Liver (tissue), 9 donors: ENCODE results near the gene PELO. TPM values are rescaled to one million over a fixed set of nuclear protein-coding genes. Genes with fewer than 3 reads are reported as not detected.

Experiments used
- DNase-seq: peaks from one replicate; pipeline ENCODE4 v3.0.0-alpha.2; 2017; ENCODE audit warnings: low spot score
- H3K27ac ChIP-seq, 2 donors: one replicate each; pipeline ENCODE4 v1.7.0; 2013; ENCODE audit warnings: inconsistent platforms in 2 of 2, low read length in 2 of 2, control low read depth in 1 of 2, low read depth in 1 of 2, mild to moderate bottlenecking in 1 of 2
- H3K27me3 ChIP-seq, 4 donors: one replicate each; pipeline versions ENCODE4 v1.6.1 to v1.7.0; 2013; ENCODE audit warnings: low read length in 3 of 4, inconsistent platforms in 1 of 4, mild to moderate bottlenecking in 1 of 4, moderate library complexity in 1 of 4; ENCODE audit not compliant: control insufficient read depth in 4 of 4, insufficient read depth in 4 of 4
- H3K36me3 ChIP-seq, 4 donors: one replicate each; pipeline versions ENCODE4 v1.6.1 to v1.7.0; 2013; ENCODE audit warnings: low read length in 3 of 4, mild to moderate bottlenecking in 3 of 4, low read depth in 1 of 4, moderate library complexity in 1 of 4; ENCODE audit not compliant: control insufficient read depth in 4 of 4, insufficient read depth in 3 of 4
- H3K4me1 ChIP-seq, 4 donors: one replicate each; pipeline versions ENCODE4 v1.6.1 to v1.7.0; 2013; ENCODE audit warnings: low read length in 3 of 4, mild to moderate bottlenecking in 3 of 4, moderate library complexity in 1 of 4; ENCODE audit not compliant: control insufficient read depth in 4 of 4, insufficient read depth in 4 of 4
- H3K4me3 ChIP-seq, 3 donors: one replicate each; pipeline versions ENCODE4 v1.6.1 to v1.7.0; 2013; ENCODE audit warnings: low read length in 3 of 3, control low read depth in 1 of 3, low read depth in 1 of 3, mild to moderate bottlenecking in 1 of 3
- H3K9ac ChIP-seq, 2 donors: one replicate each; pipeline ENCODE4 v1.7.0; 2013; ENCODE audit warnings: low read length in 2 of 2, mild to moderate bottlenecking in 2 of 2, moderate library complexity in 2 of 2, control low read depth in 1 of 2, low read depth in 1 of 2
- H3K9me3 ChIP-seq, 4 donors: one replicate each; pipeline versions ENCODE4 v1.6.1 to v1.7.0; 2013; ENCODE audit warnings: low read length in 3 of 4; ENCODE audit not compliant: control insufficient read depth in 4 of 4
- EGR1 ChIP-seq, 2 donors: IDR thresholded peaks; 2 replicates each; pipeline ENCODE4 v1.6.1; 2016 to 2018; ENCODE audit warnings: antibody characterized with exemption in 2 of 2, low read depth in 2 of 2
- FOXA1 ChIP-seq: IDR thresholded peaks from 2 replicates; pipeline ENCODE4 v1.6.1; 2016; ENCODE audit warnings: antibody characterized with exemption
- FOXA2 ChIP-seq: IDR thresholded peaks from 2 replicates; pipeline ENCODE4 v1.6.1; 2016; ENCODE audit warnings: antibody characterized with exemption
- GABPA ChIP-seq, 2 donors: IDR thresholded peaks in 1 of 2; conservative IDR thresholded peaks in 1 of 2; 2 replicates each; pipeline ENCODE4 v1.6.1; 2016; ENCODE audit warnings: antibody characterized with exemption in 2 of 2, mild to moderate bottlenecking in 1 of 2, moderate library complexity in 1 of 2
- HNF4A ChIP-seq, 2 donors: conservative IDR thresholded peaks; 2 replicates each; pipeline ENCODE4 v1.6.1; 2016; ENCODE audit warnings: antibody characterized with exemption in 2 of 2, mild to moderate bottlenecking in 2 of 2
- HNF4G ChIP-seq: IDR thresholded peaks from 2 replicates; pipeline ENCODE4 v1.6.1; 2016; ENCODE audit warnings: antibody characterized with exemption
- JUND ChIP-seq, 2 donors: IDR thresholded peaks; 2 replicates each; pipeline ENCODE4 v1.6.1; 2016; ENCODE audit warnings: antibody characterized with exemption in 2 of 2
- NR2F2 ChIP-seq: IDR thresholded peaks from 2 replicates; pipeline ENCODE4 v1.6.1; 2016; ENCODE audit warnings: antibody characterized with exemption
- RAD21 ChIP-seq, 2 donors: IDR thresholded peaks; 2 replicates each; pipeline ENCODE4 v1.6.1; 2016; ENCODE audit warnings: antibody characterized with exemption in 2 of 2, mild to moderate bottlenecking in 2 of 2
- RXRA ChIP-seq, 2 donors: IDR thresholded peaks; 2 replicates each; pipeline ENCODE4 v1.6.1; 2017 to 2018; ENCODE audit warnings: antibody characterized with exemption in 2 of 2, mild to moderate bottlenecking in 1 of 2
- SP1 ChIP-seq: IDR thresholded peaks from 2 replicates; pipeline ENCODE4 v1.6.1; 2018; ENCODE audit warnings: antibody characterized with exemption, mild to moderate bottlenecking
- TAF1 ChIP-seq: conservative IDR thresholded peaks from 2 replicates; pipeline ENCODE4 v1.6.1; 2016; ENCODE audit warnings: antibody characterized with exemption, mild to moderate bottlenecking
- YY1 ChIP-seq: IDR thresholded peaks from 2 replicates; pipeline ENCODE4 v1.6.1; 2016; ENCODE audit warnings: antibody characterized with exemption, mild to moderate bottlenecking
- WGBS: extraction: QIAGEN DNeasy Blood & Tissue Kit; methylation state at CpG from one replicate; pipeline ENCODE4 v1.1.7; 2013; 5-methylcytosine and 5-hydroxymethylcytosine counted together
- polyA plus RNA-seq, 2 donors: library from polyadenylated mRNA; stranded (reverse) in 1 of 2; unstranded in 1 of 2; fragments of 200-250 nt in 1 of 2; fragments of >200 nt in 1 of 2; fragmentation: Nextera tagmentation in 1 of 2; extraction: Ambion mirVana in 1 of 2; gene quantifications; one replicate each; pipeline versions ENCODE4 v1.2.1 to v1.2.3, GENCODE V29; 2013 to 2015
- total RNA-seq, 2 donors: library from RNA; depleted of rRNA; stranded (reverse); fragments of >200 nt; gene quantifications; one replicate each; pipeline ENCODE4 v1.2.3, GENCODE V29; 2014
- TF ChIP-seq, protein P1 (sequence below): IDR thresholded peaks from 2 replicates; pipeline ENCODE4 v1.6.1; 2016; ENCODE audit warnings: antibody characterized with exemption
- TF ChIP-seq, protein P2 (sequence below): IDR thresholded peaks from 2 replicates; pipeline ENCODE4 v1.6.1; 2016; ENCODE audit warnings: antibody characterized with exemption
- TF ChIP-seq, protein P3 (sequence below): fragments of 150-350 bp; IDR thresholded peaks from 2 replicates; pipeline ENCODE4 v1.5.1; 2017; ENCODE audit warnings: improper control_type of control experiment, low read depth, low read length; ENCODE audit not compliant: missing input control
- TF ChIP-seq, protein P4 (sequence below): IDR thresholded peaks from 2 replicates; pipeline ENCODE4 v1.6.1; 2016; ENCODE audit warnings: antibody characterized with exemption
- TF ChIP-seq, protein P5 (sequence below): IDR thresholded peaks from 2 replicates; pipeline ENCODE4 v1.6.1; 2016; ENCODE audit warnings: antibody characterized with exemption, mild to moderate bottlenecking
- donor health status: healthy.
- donor health status: healthy.
- donor health status: healthy.
- donor health status: healthy.
- donor health status: healthy.

PELO gene
- total and polyA plus RNA-seq, 4 donors: 10.1 to 24.6 (median 16.5) TPM

DNA sequence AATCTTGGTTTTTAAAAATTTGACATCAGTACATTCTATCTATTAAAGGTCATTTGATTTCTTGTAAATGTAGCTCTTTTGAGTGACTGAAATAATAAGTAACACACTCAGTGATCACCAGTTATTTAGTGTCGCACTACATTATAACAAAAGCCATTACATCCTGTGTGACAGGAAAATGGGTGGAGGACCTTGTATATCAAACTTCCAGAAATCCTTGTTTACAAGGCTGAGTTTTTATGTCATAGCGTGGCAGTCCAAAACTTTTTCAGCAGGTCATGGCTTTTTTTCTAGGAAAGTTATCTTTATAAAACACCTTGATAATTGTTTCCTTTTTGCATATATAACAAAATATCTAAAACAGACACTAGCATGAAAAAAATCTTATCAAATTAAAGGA lies 14.4 kb upstream of the PELO start:
- DNase-seq: no peak
- H3K4me3 ChIP-seq: no peak overlapping the region
- 73% methylated on average over 2 of the region's 2 CpGs for whole genome bisulfite sequencing
- no peak overlapping the region for H3K9ac ChIP-seq
- no peak overlapping the region for H3K27ac ChIP-seq
- no peaks in the 10 kb centered on the region for H3K36me3 ChIP-seq
- H3K4me1 ChIP-seq: peaks cover 3 to 9% (median 6%) of the 10 kb centered on the region in 4 donors
- TF ChIP-seq TAF1: no peak
- TF ChIP-seq YY1: no peak
- TF ChIP-seq RXRA (IDR thresholded peaks at IDR 0.05): no peak
- TF ChIP-seq, protein P1, sequence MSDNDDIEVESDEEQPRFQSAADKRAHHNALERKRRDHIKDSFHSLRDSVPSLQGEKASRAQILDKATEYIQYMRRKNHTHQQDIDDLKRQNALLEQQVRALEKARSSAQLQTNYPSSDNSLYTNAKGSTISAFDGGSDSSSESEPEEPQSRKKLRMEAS: no peak
- TF ChIP-seq RAD21 (IDR thresholded peaks at IDR 0.05): no peak
- TF ChIP-seq SP1: no peak
- TF ChIP-seq FOXA1: no peak
- TF ChIP-seq FOXA2: no peak
- TF ChIP-seq, protein P2, sequence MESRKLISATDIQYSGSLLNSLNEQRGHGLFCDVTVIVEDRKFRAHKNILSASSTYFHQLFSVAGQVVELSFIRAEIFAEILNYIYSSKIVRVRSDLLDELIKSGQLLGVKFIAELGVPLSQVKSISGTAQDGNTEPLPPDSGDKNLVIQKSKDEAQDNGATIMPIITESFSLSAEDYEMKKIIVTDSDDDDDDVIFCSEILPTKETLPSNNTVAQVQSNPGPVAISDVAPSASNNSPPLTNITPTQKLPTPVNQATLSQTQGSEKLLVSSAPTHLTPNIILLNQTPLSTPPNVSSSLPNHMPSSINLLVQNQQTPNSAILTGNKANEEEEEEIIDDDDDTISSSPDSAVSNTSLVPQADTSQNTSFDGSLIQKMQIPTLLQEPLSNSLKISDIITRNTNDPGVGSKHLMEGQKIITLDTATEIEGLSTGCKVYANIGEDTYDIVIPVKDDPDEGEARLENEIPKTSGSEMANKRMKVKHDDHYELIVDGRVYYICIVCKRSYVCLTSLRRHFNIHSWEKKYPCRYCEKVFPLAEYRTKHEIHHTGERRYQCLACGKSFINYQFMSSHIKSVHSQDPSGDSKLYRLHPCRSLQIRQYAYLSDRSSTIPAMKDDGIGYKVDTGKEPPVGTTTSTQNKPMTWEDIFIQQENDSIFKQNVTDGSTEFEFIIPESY: no peak
- no peak for TF ChIP-seq JUND (IDR thresholded peaks at IDR 0.05)
- TF ChIP-seq, protein P3, sequence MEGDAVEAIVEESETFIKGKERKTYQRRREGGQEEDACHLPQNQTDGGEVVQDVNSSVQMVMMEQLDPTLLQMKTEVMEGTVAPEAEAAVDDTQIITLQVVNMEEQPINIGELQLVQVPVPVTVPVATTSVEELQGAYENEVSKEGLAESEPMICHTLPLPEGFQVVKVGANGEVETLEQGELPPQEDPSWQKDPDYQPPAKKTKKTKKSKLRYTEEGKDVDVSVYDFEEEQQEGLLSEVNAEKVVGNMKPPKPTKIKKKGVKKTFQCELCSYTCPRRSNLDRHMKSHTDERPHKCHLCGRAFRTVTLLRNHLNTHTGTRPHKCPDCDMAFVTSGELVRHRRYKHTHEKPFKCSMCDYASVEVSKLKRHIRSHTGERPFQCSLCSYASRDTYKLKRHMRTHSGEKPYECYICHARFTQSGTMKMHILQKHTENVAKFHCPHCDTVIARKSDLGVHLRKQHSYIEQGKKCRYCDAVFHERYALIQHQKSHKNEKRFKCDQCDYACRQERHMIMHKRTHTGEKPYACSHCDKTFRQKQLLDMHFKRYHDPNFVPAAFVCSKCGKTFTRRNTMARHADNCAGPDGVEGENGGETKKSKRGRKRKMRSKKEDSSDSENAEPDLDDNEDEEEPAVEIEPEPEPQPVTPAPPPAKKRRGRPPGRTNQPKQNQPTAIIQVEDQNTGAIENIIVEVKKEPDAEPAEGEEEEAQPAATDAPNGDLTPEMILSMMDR: no peak
- no peaks in the 10 kb centered on the region for H3K27me3 ChIP-seq
- H3K9me3 ChIP-seq: no peaks in the 10 kb centered on the region

DNA sequence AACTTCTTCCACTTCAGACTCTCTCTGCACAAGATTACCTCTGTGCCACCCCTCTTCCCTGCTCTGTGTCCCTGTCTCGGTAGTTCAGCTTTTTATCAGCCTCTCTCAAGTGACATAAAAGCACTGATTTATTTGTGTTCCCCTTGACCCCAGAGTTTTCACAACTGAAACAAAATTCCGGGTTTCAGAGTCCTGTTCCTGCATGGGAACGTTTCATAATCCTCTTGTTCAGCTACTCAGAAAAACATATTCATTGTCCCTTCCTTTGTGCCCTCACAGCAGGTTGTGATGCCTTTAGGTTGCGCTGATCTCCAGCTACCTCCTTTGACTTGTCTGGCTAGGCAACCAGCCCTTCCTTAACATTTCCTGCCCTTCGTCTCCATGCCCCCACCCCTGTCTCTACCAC lies 13.7 kb upstream of the PELO start:
- TF ChIP-seq NR2F2 (peak; percentile 63), FOXA2 (no peak), TAF1 (peak; percentile 58), SP1 (peak; percentile 84), RAD21 (IDR thresholded peaks at IDR 0.05) (peak; percentile 40 to 64), EGR1 (IDR thresholded peaks at IDR 0.05; ENCODE audit: low read depth in 2 of 2) (no peak), HNF4A (conservative IDR thresholded peaks at IDR 0.05) (peak; percentile 86 to 88), FOXA1 (no peak), GABPA (IDR thresholded peaks at IDR 0.05 in 1 of 2, conservative IDR thresholded peaks at IDR 0.05 in 1 of 2) (no peak), YY1 (peak; percentile 17), RXRA (IDR thresholded peaks at IDR 0.05) (peak; percentile 75 to 82), HNF4G (peak; percentile 57), JUND (IDR thresholded peaks at IDR 0.05) (peak; percentile 44 to 46)
- TF ChIP-seq, protein P2: peak; percentile 62
- TF ChIP-seq, protein P1: peak; percentile 43
- TF ChIP-seq, protein P4, sequence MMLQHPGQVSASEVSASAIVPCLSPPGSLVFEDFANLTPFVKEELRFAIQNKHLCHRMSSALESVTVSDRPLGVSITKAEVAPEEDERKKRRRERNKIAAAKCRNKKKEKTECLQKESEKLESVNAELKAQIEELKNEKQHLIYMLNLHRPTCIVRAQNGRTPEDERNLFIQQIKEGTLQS: no peak
- TF ChIP-seq, protein P3: no peak
- TF ChIP-seq, protein P5, sequence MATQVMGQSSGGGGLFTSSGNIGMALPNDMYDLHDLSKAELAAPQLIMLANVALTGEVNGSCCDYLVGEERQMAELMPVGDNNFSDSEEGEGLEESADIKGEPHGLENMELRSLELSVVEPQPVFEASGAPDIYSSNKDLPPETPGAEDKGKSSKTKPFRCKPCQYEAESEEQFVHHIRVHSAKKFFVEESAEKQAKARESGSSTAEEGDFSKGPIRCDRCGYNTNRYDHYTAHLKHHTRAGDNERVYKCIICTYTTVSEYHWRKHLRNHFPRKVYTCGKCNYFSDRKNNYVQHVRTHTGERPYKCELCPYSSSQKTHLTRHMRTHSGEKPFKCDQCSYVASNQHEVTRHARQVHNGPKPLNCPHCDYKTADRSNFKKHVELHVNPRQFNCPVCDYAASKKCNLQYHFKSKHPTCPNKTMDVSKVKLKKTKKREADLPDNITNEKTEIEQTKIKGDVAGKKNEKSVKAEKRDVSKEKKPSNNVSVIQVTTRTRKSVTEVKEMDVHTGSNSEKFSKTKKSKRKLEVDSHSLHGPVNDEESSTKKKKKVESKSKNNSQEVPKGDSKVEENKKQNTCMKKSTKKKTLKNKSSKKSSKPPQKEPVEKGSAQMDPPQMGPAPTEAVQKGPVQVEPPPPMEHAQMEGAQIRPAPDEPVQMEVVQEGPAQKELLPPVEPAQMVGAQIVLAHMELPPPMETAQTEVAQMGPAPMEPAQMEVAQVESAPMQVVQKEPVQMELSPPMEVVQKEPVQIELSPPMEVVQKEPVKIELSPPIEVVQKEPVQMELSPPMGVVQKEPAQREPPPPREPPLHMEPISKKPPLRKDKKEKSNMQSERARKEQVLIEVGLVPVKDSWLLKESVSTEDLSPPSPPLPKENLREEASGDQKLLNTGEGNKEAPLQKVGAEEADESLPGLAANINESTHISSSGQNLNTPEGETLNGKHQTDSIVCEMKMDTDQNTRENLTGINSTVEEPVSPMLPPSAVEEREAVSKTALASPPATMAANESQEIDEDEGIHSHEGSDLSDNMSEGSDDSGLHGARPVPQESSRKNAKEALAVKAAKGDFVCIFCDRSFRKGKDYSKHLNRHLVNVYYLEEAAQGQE: peak; percentile 54
- no peaks in the 10 kb centered on the region for H3K36me3 ChIP-seq
- H3K4me3 ChIP-seq: no peak overlapping the region
- peaks cover 1 to 9% (median 6%) of the 10 kb centered on the region in 4 donors for H3K4me1 ChIP-seq
- H3K9ac ChIP-seq: no peak overlapping the region
- no peak overlapping the region for H3K27ac ChIP-seq
- H3K27me3 ChIP-seq: no peaks in the 10 kb centered on the region
- DNase-seq: no peak
- WGBS: 27% methylated on average over 5 of the region's 5 CpGs
- H3K9me3 ChIP-seq: no peaks in the 10 kb centered on the region
